K562 (cell line): ENCODE results near the gene ZDHHC5. TPM values are rescaled to one million over a fixed set of nuclear protein-coding genes. Genes with fewer than 3 reads are reported as not detected.

Experiments
- CTBP1 ChIP-seq: fragments of 450-650 bp; IDR thresholded peaks from 2 replicates; pipeline ENCODE4 v1.6.1; 2016; ENCODE audit warnings: borderline replicate concordance
- ESRRB ChIP-seq: fragments of 250-450 bp; sonication (Bioruptor Pico); IDR thresholded peaks from 2 replicates; pipeline ENCODE4 v1.5.0; 2020; ENCODE audit warnings: mild to moderate bottlenecking, moderate library complexity, borderline replicate concordance
- ETV6 ChIP-seq, 3 experiments: fragments of 150-350 bp in 1 of 3; sonication (generic) in 1 of 3; formaldehyde crosslinking in 1 of 3; IDR thresholded peaks; 2 replicates each; pipeline versions ENCODE4 v1.6.1 to v1.8.0; 2014 to 2022; ENCODE audit warnings: borderline replicate concordance in 2 of 3, low read depth in 2 of 3, antibody characterized with exemption in 1 of 3, low read length in 1 of 3, mild to moderate bottlenecking in 1 of 3, missing genetic modification reagents in 1 of 3
- GTF2F1 ChIP-seq: IDR thresholded peaks from 2 replicates; pipeline ENCODE4 v1.6.1; 2011; ENCODE audit warnings: low read depth, low read length, improper control_type of control experiment
- HNRNPL ChIP-seq: fragments of 200-400 bp; formaldehyde crosslinking; IDR thresholded peaks from 2 replicates; pipeline ENCODE4 v1.6.1; 2017; ENCODE audit warnings: low read depth, mild to moderate bottlenecking, low read length
- MEIS2 ChIP-seq: fragments of 450-650 bp; IDR thresholded peaks from 2 replicates; pipeline ENCODE4 v1.6.1; 2014; ENCODE audit warnings: mild to moderate bottlenecking; ENCODE audit not compliant: partially characterized antibody
- NFE2 ChIP-seq: IDR thresholded peaks from 2 replicates; pipeline ENCODE4 v1.6.1; 2014; ENCODE audit warnings: antibody characterized with exemption, low read depth
- POU5F1 ChIP-seq: fragments of 150-350 bp; IDR thresholded peaks from 2 replicates; pipeline ENCODE4 v1.6.1; 2014; ENCODE audit warnings: borderline replicate concordance, low read length, low read depth, mild to moderate bottlenecking; ENCODE audit not compliant: partially characterized antibody
- PPARD ChIP-seq: fragments of 250-450 bp; sonication (Bioruptor Pico); IDR thresholded peaks from 2 replicates; pipeline ENCODE4 v1.8.0; 2022; ENCODE audit warnings: inconsistent platforms, mild to moderate bottlenecking, moderate library complexity
- PTBP1 ChIP-seq: fragments of 200-400 bp; formaldehyde crosslinking; IDR thresholded peaks from 2 replicates; pipeline ENCODE4 v1.6.1; 2017; ENCODE audit warnings: low read depth, low read length
- RBM34 ChIP-seq: fragments of 200-400 bp; formaldehyde crosslinking; IDR thresholded peaks from 2 replicates; pipeline ENCODE4 v1.6.1; 2018; ENCODE audit warnings: low read length, borderline replicate concordance; ENCODE audit not compliant: insufficient read depth
- SMAD3 ChIP-seq: fragments of 450-650 bp; formaldehyde crosslinking; conservative IDR thresholded peaks from 2 replicates; pipeline ENCODE4 v1.4.0; 2020; ENCODE audit warnings: mild to moderate bottlenecking
- SMARCB1 ChIP-seq: IDR thresholded peaks from 2 replicates; pipeline ENCODE4 v1.6.1; 2011; ENCODE audit warnings: improper control_type of control experiment, low read depth; ENCODE audit not compliant: insufficient read length
- SREBF2 ChIP-seq: sonication (generic); formaldehyde crosslinking; IDR thresholded peaks from 2 replicates; pipeline ENCODE4 v1.4.0; 2020; ENCODE audit warnings: mild to moderate bottlenecking, missing genetic modification reagents
- TCF7 ChIP-seq: sonication (generic); IDR thresholded peaks from 2 replicates; pipeline ENCODE4 v1.6.1; 2016; ENCODE audit warnings: antibody characterized with exemption, borderline replicate concordance
- ZBTB8A ChIP-seq: fragments of 450-650 bp; IDR thresholded peaks from 2 replicates; pipeline ENCODE4 v1.6.1; 2018; ENCODE audit warnings: mild to moderate bottlenecking, moderate library complexity; ENCODE audit not compliant: partially characterized antibody
- ZNF133 ChIP-seq: fragments of 250-450 bp; sonication (Bioruptor Pico); IDR thresholded peaks from 2 replicates; pipeline ENCODE4 v1.4.0; 2020; ENCODE audit warnings: mild to moderate bottlenecking
- ZNF699 ChIP-seq: fragments of 250-450 bp; sonication (Bioruptor Pico); IDR thresholded peaks from 2 replicates; pipeline ENCODE4 v1.8.0; 2021; ENCODE audit warnings: mild to moderate bottlenecking, moderate library complexity; ENCODE audit not compliant: insufficient replicate concordance
- ZSCAN29 ChIP-seq: fragments of 450-650 bp; IDR thresholded peaks from 2 replicates; pipeline ENCODE4 v1.6.1; 2017
- polyA plus RNA-seq, 8 experiments: library from polyadenylated mRNA; depleted of rRNA in 4 of 8; stranded (reverse) in 5 of 8; unstranded in 3 of 8; fragments of >200 nt; fragmentation: Nextera tagmentation in 2 of 8; fragmentation: Illumina TruSeq in 1 of 8; extraction: Ambion mirVana in 2 of 8; extraction: Trizol in 1 of 8; gene quantifications; 2 replicates each; pipeline versions ENCODE4 v1.2.1 to v1.2.3, GENCODE V29; 2011 to 2014; ENCODE audit warnings: inconsistent platforms in 1 of 8, missing spikeins in 1 of 8
- total RNA-seq, 7 experiments: library from RNA; depleted of rRNA in 6 of 7; stranded (reverse); fragments of >200 nt in 6 of 7; fragmentation: Illumina TruSeq in 2 of 7; extraction: Trizol in 2 of 7; gene quantifications; 2 replicates each; pipeline versions ENCODE4 v1.2.1 to v1.2.3, GENCODE V29; 2011 to 2021; ENCODE audit warnings: low replicate concordance in 1 of 7
- TF ChIP-seq, protein P1 (sequence below): fragments of 450-650 bp; IDR thresholded peaks from one replicate; pipeline ENCODE4 v1.6.1; 2018; ENCODE audit warnings: mild to moderate bottlenecking, moderate library complexity; ENCODE audit not compliant: partially characterized antibody
- TF ChIP-seq, protein P2 (sequence below): fragments of 450-650 bp; formaldehyde crosslinking; IDR thresholded peaks from 2 replicates; pipeline ENCODE4 v1.4.0; 2022; ENCODE audit warnings: missing genetic modification characterization
- TF ChIP-seq, protein P3 (sequence below): sonication (generic); formaldehyde crosslinking; IDR thresholded peaks from 2 replicates; pipeline ENCODE4 v1.5.0; 2020; ENCODE audit warnings: missing genetic modification reagents
- TF ChIP-seq, protein P4 (sequence below): fragments of 450-650 bp; IDR thresholded peaks from 2 replicates; pipeline ENCODE4 v1.6.1; 2016; ENCODE audit warnings: missing biosample characterization, missing genetic modification characterization

The ZDHHC5 gene
- total and polyA plus RNA-seq, 9 of the 15 experiments (the other 6 are each of a cell fraction or from before 2014, with no cell fraction given) = 3.8 to 64.2 (median 35.9) TPM

DNA sequence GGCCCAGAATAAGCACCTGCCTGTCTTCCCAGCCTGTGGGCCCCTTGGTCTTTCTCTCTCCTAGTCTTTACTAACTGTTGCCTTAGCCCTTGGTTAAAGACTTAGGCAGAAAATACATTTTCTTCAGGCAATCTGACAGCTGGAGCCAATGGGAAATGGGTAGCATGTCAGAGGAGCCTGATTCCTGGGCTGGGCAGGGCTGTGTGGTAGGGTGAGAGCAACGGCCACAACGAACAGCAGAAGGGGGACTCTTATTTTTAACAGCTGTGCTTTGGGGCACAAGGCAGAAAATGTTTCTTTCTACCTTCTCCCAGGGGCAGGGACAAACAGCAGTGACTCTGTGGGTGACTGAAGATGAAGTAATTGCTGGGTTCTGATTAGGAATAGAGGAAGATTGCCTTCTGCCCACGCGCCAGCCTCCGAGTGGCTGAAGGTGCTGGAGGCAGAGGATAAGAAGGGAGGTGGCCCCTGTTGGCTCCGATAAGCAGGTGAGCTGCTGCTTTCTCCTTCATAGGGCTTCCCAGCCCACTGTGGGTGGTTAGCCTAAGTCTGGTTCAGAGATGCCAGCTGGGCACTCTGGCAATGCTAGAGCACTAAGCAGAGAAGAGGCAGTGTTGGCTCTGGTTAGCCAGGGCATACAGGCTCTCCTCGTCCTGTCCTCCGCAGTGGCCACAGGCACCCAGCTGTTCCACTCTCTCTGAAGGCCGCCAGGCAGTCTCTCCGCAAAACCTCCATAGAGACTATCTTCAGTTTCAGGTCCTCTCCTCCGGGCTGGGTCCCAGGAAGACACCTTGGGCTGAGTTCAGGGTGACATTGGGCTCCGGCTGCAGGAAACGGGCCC lies 19.7 kb upstream of the ZDHHC5 start (continued):
- TF ChIP-seq, protein P1, sequence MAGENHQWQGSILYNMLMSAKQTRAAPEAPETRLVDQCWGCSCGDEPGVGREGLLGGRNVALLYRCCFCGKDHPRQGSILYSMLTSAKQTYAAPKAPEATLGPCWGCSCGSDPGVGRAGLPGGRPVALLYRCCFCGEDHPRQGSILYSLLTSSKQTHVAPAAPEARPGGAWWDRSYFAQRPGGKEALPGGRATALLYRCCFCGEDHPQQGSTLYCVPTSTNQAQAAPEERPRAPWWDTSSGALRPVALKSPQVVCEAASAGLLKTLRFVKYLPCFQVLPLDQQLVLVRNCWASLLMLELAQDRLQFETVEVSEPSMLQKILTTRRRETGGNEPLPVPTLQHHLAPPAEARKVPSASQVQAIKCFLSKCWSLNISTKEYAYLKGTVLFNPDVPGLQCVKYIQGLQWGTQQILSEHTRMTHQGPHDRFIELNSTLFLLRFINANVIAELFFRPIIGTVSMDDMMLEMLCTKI = no peak
- TF ChIP-seq ZBTB8A = no peak
- peak; percentile 59 for TF ChIP-seq SMARCB1
- TF ChIP-seq, protein P2, sequence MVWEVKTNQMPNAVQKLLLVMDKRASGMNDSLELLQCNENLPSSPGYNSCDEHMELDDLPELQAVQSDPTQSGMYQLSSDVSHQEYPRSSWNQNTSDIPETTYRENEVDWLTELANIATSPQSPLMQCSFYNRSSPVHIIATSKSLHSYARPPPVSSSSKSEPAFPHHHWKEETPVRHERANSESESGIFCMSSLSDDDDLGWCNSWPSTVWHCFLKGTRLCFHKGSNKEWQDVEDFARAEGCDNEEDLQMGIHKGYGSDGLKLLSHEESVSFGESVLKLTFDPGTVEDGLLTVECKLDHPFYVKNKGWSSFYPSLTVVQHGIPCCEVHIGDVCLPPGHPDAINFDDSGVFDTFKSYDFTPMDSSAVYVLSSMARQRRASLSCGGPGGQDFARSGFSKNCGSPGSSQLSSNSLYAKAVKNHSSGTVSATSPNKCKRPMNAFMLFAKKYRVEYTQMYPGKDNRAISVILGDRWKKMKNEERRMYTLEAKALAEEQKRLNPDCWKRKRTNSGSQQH (CRISPR knock-in tag) = no peak
- TF ChIP-seq ESRRB = no peak
- TF ChIP-seq ETV6 (IDR thresholded peaks at IDR 0.05; ENCODE audit: borderline replicate concordance in 1 of 2, low read depth in 2 of 2, low read length in 1 of 2) = peak in 1 of 2 experiments; percentile 44; a peak in 1 of 4 replicates
- TF ChIP-seq ETV6 (CRISPR knock-in tag; IDR thresholded peaks at IDR 0.05; ENCODE audit: borderline replicate concordance) = no peak
- TF ChIP-seq PTBP1 = no peak
- TF ChIP-seq ZSCAN29 = no peak
- TF ChIP-seq SREBF2 = no peak
- peak; percentile 53; the same call in 1 of the 2 replicates for TF ChIP-seq HNRNPL
- no peak for TF ChIP-seq GTF2F1
- TF ChIP-seq, protein P3, sequence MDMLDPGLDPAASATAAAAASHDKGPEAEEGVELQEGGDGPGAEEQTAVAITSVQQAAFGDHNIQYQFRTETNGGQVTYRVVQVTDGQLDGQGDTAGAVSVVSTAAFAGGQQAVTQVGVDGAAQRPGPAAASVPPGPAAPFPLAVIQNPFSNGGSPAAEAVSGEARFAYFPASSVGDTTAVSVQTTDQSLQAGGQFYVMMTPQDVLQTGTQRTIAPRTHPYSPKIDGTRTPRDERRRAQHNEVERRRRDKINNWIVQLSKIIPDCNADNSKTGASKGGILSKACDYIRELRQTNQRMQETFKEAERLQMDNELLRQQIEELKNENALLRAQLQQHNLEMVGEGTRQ = no peak
- TF ChIP-seq, protein P4, sequence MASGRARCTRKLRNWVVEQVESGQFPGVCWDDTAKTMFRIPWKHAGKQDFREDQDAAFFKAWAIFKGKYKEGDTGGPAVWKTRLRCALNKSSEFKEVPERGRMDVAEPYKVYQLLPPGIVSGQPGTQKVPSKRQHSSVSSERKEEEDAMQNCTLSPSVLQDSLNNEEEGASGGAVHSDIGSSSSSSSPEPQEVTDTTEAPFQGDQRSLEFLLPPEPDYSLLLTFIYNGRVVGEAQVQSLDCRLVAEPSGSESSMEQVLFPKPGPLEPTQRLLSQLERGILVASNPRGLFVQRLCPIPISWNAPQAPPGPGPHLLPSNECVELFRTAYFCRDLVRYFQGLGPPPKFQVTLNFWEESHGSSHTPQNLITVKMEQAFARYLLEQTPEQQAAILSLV (tag) = no peak
- TF ChIP-seq RBM34 = no peak
- no peak for TF ChIP-seq SMAD3 (CRISPR knock-in tag)
- no peak for TF ChIP-seq POU5F1
- peak; percentile 88 for TF ChIP-seq TCF7
- TF ChIP-seq NFE2 = 0 out of 2 replicates have a peak, but pooled peaks have one; percentile 10
- no peak for TF ChIP-seq ZNF699 (CRISPR knock-in tag)
- TF ChIP-seq PPARD (CRISPR knock-in tag) = no peak
- TF ChIP-seq MEIS2 = peak; percentile 19
- peak; percentile 83 for TF ChIP-seq CTBP1
- TF ChIP-seq ZNF133 (CRISPR knock-in tag) = no peak
